HCT116 (cell line): ENCODE measurements around the gene NDUFA11. TPM values are rescaled to one million over a fixed set of nuclear protein-coding genes. Genes with fewer than 3 reads are reported as not detected.

ENCODE experiments used
- ATAC-seq: fragments of 200-7000 bp; cut with Tn5 transposase; 2 replicates; pipeline ENCODE4 v1.9.1; 2020; ENCODE audit warnings: mild to moderate bottlenecking, moderate library complexity
- BruUV-seq: library from RNA; stranded (reverse); fragments of 400-500 nt; replicated peaks from 2 replicates; lab custom pipeline; 2021; lab: Mats Ljungman, UMichigan
- CTCF ChIA-PET: fragments of 300-600 bp; sonication (Branson Sonifier 250); formaldehyde crosslinking; loops from one replicate; lab custom pipeline; 2021; ENCODE audit warnings: antibody characterized with exemption; lab: Charles Lee
- POLR2A ChIA-PET: fragments of 300-600, 350-600 bp; sonication (Branson Sonifier 250); formaldehyde crosslinking; loops from one replicate; lab custom pipeline; 2021; ENCODE audit warnings: antibody characterized with exemption; lab: Charles Lee
- RAD21 ChIA-PET, 2 experiments: fragments of 300-600 bp; sonication (Branson Sonifier 250); formaldehyde crosslinking; loops; one replicate each; lab custom pipeline; 2023; ENCODE audit warnings: low total read pairs in 2 of 2; ENCODE audit not compliant: uncharacterized antibody in 2 of 2, unreplicated experiment in 2 of 2, low non-redundant PET in 1 of 2; lab: Charles Lee
- DNase-seq: peaks from one replicate; pipeline ENCODE4 v3.0.0-alpha.2; 2010; ENCODE audit warnings: low read depth, low spot score
- H2AFZ ChIP-seq: fragments of 200-600 bp; shearing (Covaris generic), sonication (generic); 2 replicates; pipeline ENCODE4 v1.6.1; 2017; ENCODE audit warnings: low read depth, mixed run types, mixed read lengths, antibody characterized with exemption, low read length; ENCODE audit not compliant: poor library complexity, severe bottlenecking
- H3K27ac ChIP-seq: 2 replicates; pipeline ENCODE4 v1.5.1; 2012; ENCODE audit warnings: low read depth, low read length
- H3K27me3 ChIP-seq: fragments of 200-600 bp; sonication (generic); 2 replicates; pipeline ENCODE4 v1.6.1; 2016; ENCODE audit warnings: mixed run types, low read length, mixed read lengths; ENCODE audit not compliant: insufficient read depth
- H3K36me3 ChIP-seq, 2 experiments: fragments of 200-500 bp in 1 of 2; fragments of 200-600 bp in 1 of 2; sonication (Bioruptor generic) in 1 of 2; sonication (generic) in 1 of 2; 2 replicates each; pipeline versions ENCODE4 v1.5.1 to v1.6.1; 2014 to 2016; ENCODE audit warnings: low read length in 2 of 2, inconsistent platforms in 1 of 2, mixed read lengths in 1 of 2, mixed run types in 1 of 2; ENCODE audit not compliant: insufficient read depth in 2 of 2, control insufficient read depth in 1 of 2
- H3K4me1 ChIP-seq, 2 experiments: fragments of 200-600 bp in 1 of 2; sonication (generic) in 1 of 2; 2 replicates each; pipeline versions ENCODE4 v1.5.1 to v1.6.1; 2012 to 2017; ENCODE audit warnings: low read length in 2 of 2, inconsistent platforms in 1 of 2, mild to moderate bottlenecking in 1 of 2, mixed read lengths in 1 of 2, mixed run types in 1 of 2, moderate library complexity in 1 of 2; ENCODE audit not compliant: insufficient read depth in 2 of 2, control insufficient read depth in 1 of 2
- H3K4me2 ChIP-seq: fragments of 200-600 bp; sonication (generic); 2 replicates; pipeline ENCODE4 v1.6.1; 2017; ENCODE audit warnings: mixed run types, low read length, mixed read lengths
- H3K4me3 ChIP-seq, 2 experiments: fragments of 200-600 bp in 1 of 2; sonication (generic) in 1 of 2; replicated peaks in 1 of 2; 2 replicates each; pipeline ENCODE4 v1.5.1; 2011 to 2016; ENCODE audit warnings: low read length in 2 of 2, control low read depth in 1 of 2, low read depth in 1 of 2, mild to moderate bottlenecking in 1 of 2, mixed read lengths in 1 of 2, mixed run types in 1 of 2
- H3K79me2 ChIP-seq: fragments of 200-600 bp; sonication (generic); 2 replicates; pipeline ENCODE4 v1.6.1; 2017; ENCODE audit warnings: mild to moderate bottlenecking, mixed run types, low read length, moderate library complexity, mixed read lengths; ENCODE audit not compliant: insufficient read depth
- H3K9ac ChIP-seq: fragments of 200-600 bp; sonication (generic); 2 replicates; pipeline ENCODE4 v1.6.1; 2016; ENCODE audit warnings: low read length, mixed read lengths
- H3K9me2 ChIP-seq: fragments of 200-600 bp; sonication (generic), shearing (Covaris generic); 2 replicates; pipeline ENCODE4 v1.6.1; 2017; ENCODE audit warnings: mixed run types, mild to moderate bottlenecking, moderate library complexity; ENCODE audit not compliant: insufficient read depth
- H3K9me3 ChIP-seq, 2 experiments: fragments of 200-500 bp in 1 of 2; fragments of 200-600 bp in 1 of 2; sonication (Bioruptor generic) in 1 of 2; sonication (generic) in 1 of 2; 2 replicates each; pipeline ENCODE4 v1.6.1; 2014 to 2017; ENCODE audit warnings: low read length in 2 of 2, mixed read lengths in 2 of 2, inconsistent platforms in 1 of 2, low read depth in 1 of 2, mild to moderate bottlenecking in 1 of 2, mixed run types in 1 of 2, moderate library complexity in 1 of 2; ENCODE audit not compliant: control insufficient read depth in 1 of 2, insufficient read depth in 1 of 2
- H4K20me1 ChIP-seq: fragments of 200-600 bp; sonication (generic), shearing (Covaris generic); 2 replicates; pipeline ENCODE4 v1.6.1; 2017; ENCODE audit warnings: mixed run types, mild to moderate bottlenecking, moderate library complexity; ENCODE audit not compliant: insufficient read depth
- EGR1 ChIP-seq: IDR thresholded peaks from 2 replicates; pipeline ENCODE4 v1.6.1; 2012; ENCODE audit warnings: low read depth
- POLR2AphosphoS5 ChIP-seq: IDR thresholded peaks from 2 replicates; pipeline ENCODE4 v1.6.1; 2011; ENCODE audit warnings: mild to moderate bottlenecking, low read depth, low read length, moderate library complexity
- TCF7L2 ChIP-seq: IDR thresholded peaks from 2 replicates; pipeline ENCODE4 v1.7.0; 2011; ENCODE audit warnings: borderline replicate concordance, inconsistent platforms; ENCODE audit not compliant: insufficient read depth, insufficient read length; ENCODE audit errors: extremely low read depth
- intact Hi-C: fragments of 100-400 bp; cut with micrococcal nuclease; formaldehyde crosslinking; loops from 2 replicates; pipeline ENCODE4 v1.10.0; 2022
- total RNA-seq: library from RNA; stranded (reverse); gene quantifications from one replicate; pipeline ENCODE4 v1.2.1, GENCODE V29; 2021; ENCODE audit not compliant: unreplicated experiment
- TF ChIP-seq, protein P1 (sequence below): IDR thresholded peaks from 2 replicates; pipeline ENCODE4 v1.6.1; 2012; ENCODE audit warnings: low read depth
- TF ChIP-seq, protein P2 (sequence below), 3 experiments: fragments of 200-600 bp in 1 of 3; sonication (generic) in 1 of 3; IDR thresholded peaks in 2 of 3; conservative IDR thresholded peaks in 1 of 3; 2 replicates each; pipeline ENCODE4 v1.5.1; 2012 to 2017; ENCODE audit warnings: low read depth in 2 of 3, low read length in 2 of 3, antibody characterized with exemption in 1 of 3, borderline replicate concordance in 1 of 3, control low read depth in 1 of 3, mild to moderate bottlenecking in 1 of 3, mixed read lengths in 1 of 3, mixed run types in 1 of 3, moderate library complexity in 1 of 3; ENCODE audit not compliant: insufficient read depth in 1 of 3

NDUFA11 gene
- total RNA-seq, 1 experiment from 2014 or later = 311 TPM

DNA sequence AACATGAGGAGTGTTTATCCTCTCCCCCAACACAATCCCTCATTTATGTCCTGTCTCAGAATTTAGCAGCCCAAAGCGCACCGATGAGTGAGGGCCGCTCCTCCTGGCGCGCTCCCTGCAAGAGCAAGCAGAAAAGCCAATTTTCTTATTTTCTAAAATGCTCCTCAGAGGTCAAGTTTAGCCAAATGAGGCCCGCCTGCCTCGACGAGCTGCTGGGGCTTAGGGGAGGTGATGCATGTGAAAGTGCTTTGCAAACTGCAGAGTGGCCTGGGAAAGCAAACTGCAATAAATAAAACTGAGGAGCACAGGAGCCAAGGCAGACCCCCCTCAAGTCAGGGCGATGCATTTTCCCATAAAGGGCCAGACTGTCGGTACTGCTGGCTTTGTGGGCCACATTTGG, 39.5 kb upstream of the NDUFA11 start:
- Histone ChIP-seq H4K20me1 (peaks cover 5% of the 10 kb centered on the region; the same call in 1 of the 2 replicates), H3K9me2 (no peaks in the 10 kb centered on the region), H2AFZ (no peak overlapping the region), H3K79me2 (peaks cover 72% of the 10 kb centered on the region), H3K4me3 (no peak overlapping the region), H3K36me3 (peaks cover 3 to 8% of the 10 kb centered on the region in 2 experiments; a peak in 3 of 4 replicates), H3K4me2 (no peak overlapping the region), H3K9ac (no peak overlapping the region), H3K27me3 (no peaks in the 10 kb centered on the region), H3K27ac (no peak overlapping the region), H3K4me1 (no peaks in the 10 kb centered on the region), H3K9me3 (no peaks in the 10 kb centered on the region)
- no peak for DNase-seq
- ChIA-PET CTCF (interaction anchor here (0.9 kb wide), 1 partner anchor 25 kb away, joined by 3 read pairs; no protein-coding TSS in a partner anchor), RAD21 (no interaction called here), POLR2A (no interaction called here)
- no peak for ATAC-seq
- no TSS peak for BruUV-seq
- intact Hi-C loops = no loop called here
- TF ChIP-seq, protein P1, sequence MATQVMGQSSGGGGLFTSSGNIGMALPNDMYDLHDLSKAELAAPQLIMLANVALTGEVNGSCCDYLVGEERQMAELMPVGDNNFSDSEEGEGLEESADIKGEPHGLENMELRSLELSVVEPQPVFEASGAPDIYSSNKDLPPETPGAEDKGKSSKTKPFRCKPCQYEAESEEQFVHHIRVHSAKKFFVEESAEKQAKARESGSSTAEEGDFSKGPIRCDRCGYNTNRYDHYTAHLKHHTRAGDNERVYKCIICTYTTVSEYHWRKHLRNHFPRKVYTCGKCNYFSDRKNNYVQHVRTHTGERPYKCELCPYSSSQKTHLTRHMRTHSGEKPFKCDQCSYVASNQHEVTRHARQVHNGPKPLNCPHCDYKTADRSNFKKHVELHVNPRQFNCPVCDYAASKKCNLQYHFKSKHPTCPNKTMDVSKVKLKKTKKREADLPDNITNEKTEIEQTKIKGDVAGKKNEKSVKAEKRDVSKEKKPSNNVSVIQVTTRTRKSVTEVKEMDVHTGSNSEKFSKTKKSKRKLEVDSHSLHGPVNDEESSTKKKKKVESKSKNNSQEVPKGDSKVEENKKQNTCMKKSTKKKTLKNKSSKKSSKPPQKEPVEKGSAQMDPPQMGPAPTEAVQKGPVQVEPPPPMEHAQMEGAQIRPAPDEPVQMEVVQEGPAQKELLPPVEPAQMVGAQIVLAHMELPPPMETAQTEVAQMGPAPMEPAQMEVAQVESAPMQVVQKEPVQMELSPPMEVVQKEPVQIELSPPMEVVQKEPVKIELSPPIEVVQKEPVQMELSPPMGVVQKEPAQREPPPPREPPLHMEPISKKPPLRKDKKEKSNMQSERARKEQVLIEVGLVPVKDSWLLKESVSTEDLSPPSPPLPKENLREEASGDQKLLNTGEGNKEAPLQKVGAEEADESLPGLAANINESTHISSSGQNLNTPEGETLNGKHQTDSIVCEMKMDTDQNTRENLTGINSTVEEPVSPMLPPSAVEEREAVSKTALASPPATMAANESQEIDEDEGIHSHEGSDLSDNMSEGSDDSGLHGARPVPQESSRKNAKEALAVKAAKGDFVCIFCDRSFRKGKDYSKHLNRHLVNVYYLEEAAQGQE = no peak
- no peak for TF ChIP-seq POLR2AphosphoS5
- no peak for TF ChIP-seq TCF7L2
- TF ChIP-seq, protein P2, sequence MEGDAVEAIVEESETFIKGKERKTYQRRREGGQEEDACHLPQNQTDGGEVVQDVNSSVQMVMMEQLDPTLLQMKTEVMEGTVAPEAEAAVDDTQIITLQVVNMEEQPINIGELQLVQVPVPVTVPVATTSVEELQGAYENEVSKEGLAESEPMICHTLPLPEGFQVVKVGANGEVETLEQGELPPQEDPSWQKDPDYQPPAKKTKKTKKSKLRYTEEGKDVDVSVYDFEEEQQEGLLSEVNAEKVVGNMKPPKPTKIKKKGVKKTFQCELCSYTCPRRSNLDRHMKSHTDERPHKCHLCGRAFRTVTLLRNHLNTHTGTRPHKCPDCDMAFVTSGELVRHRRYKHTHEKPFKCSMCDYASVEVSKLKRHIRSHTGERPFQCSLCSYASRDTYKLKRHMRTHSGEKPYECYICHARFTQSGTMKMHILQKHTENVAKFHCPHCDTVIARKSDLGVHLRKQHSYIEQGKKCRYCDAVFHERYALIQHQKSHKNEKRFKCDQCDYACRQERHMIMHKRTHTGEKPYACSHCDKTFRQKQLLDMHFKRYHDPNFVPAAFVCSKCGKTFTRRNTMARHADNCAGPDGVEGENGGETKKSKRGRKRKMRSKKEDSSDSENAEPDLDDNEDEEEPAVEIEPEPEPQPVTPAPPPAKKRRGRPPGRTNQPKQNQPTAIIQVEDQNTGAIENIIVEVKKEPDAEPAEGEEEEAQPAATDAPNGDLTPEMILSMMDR (IDR thresholded peaks at IDR 0.05 in 2 of 3, conservative IDR thresholded peaks at IDR 0.05 in 1 of 3; ENCODE audit: borderline replicate concordance in 1 of 3, insufficient read depth in 1 of 3, low read depth in 2 of 3, low read length in 2 of 3) = no peak
- no peak for TF ChIP-seq EGR1
